Stimulated activated CD8-positive, alpha-beta memory T cell treated with anti-CD3 and anti-CD28 coated beads, Interleukin-4, amount 100 ng/mL, for 24 hours (primary cell): ENCODE measurements around the gene PLCD3.

Experiments
- DNase-seq: peaks from one replicate; pipeline ENCODE4 v3.0.0-alpha.2; 2020; ENCODE audit warnings: low read depth

Gene PLCD3

GRCh38 chr17:45101883-45102811 is 30.2 kb downstream of the PLCD3 start:
- no peak for DNase-seq

- DNase-seq = no peak
Observed at GRCh38 chr17:45101546-45101882, 30.8 kb downstream of the PLCD3 start.

DNA sequence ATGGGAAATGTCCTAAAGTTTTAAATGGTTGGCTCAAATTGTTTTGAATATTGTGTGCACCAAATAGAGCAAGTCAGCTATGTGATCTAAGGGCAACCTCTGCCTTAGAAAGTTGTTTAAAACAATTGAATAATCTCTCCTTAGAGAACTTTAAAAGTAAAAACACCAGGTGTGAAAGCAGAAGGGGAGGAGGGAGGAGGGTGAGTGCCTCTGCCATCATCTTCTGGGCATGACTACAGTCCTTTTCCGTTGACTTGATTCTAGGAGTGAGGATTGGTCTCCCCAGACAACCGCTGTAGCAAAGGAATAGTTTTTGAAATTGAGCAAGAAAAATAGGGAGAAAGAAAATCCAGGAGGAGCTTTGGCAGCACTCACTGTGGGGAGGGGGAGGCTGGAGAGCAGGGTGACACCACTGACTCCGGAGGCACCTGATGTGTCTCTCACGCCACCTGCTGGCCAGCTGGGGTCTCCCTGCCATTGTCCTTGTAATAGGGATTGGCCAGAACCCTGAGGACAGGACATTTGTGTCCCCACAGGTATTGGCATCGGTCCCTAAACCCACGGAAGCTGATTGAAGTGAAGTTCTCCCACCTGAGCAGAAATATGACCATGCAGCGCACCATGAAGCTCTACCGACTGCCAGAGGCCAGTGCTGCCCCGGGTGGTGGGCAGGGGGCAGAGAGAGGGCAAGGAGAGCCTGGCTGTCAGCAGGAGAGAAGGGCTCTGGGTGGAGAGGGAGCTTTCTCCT is 33.3 kb downstream of the PLCD3 start:
- peak; percentile 64 for DNase-seq

GRCh38 chr17:45098081-45098868 is 34.0 kb downstream of the PLCD3 start:
- no peak for DNase-seq

DNA sequence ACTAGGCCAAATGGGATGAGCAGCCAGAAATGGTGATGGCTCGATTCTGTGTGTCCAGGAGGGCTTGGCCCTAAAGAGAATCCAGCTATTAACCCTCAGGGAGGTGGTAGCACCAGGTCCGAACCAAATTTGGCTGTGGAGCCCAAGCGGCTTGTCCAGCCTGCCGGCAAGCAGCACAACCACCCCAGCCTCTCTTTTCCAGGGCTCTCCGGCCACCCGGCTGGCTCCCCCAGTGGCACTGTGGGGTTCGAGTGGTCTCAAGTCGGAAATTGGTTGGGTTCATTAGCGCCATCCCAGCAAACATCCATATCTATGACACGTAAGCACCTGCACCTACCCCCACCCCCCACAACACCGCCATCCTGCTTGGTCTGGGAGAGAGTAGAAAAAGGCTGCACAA is 35.4 kb downstream of the PLCD3 start:
- no peak for DNase-seq

DNA sequence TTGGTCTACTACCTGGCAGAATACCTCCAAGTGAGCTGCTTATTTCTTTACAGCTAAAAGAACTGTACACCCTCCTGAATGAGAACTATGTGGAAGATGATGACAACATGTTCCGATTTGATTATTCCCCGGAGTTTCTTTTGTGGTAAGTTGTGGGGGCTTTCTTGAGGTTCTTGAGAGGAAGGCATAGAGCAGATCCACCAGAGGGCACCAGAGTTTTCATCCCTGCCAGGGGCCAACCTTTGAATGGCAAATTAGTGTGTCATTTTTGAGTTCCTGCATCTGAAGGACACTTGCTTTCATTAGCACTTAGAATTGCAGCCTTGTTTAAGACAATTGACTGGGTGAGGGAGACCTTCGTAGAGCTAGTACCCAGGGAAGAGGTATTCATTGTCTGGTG is 36.2 kb downstream of the PLCD3 start:
- DNase-seq = no peak

- DNase-seq = no peak
Observed at GRCh38 chr17:45093444-45094110, 38.7 kb downstream of the PLCD3 start.

DNA sequence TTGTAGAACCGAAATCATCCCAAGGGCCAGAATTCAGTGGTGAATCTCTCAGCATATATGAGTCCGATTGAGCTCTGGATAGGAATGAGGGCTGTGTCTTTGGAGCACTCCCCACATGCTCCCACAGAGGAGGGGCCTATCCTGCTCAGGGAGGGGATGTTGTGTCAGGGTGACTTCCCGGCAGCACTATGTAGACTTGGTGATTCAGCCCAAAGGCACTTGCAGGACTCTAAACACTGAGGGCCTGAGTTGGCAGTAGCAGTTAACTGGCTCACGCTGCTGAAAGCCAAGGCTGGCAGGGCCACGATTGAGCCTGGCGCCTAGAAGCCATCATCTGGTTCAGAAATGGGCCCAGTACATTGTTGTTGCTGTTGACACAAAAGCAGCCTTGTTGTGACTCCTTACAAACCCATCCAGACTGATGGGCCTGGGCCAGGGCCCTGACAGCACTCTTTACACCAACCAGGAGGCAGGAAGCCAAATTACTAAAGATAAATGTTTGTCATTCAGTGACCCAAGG is 39.3 kb downstream of the PLCD3 start:
- no peak for DNase-seq

DNA sequence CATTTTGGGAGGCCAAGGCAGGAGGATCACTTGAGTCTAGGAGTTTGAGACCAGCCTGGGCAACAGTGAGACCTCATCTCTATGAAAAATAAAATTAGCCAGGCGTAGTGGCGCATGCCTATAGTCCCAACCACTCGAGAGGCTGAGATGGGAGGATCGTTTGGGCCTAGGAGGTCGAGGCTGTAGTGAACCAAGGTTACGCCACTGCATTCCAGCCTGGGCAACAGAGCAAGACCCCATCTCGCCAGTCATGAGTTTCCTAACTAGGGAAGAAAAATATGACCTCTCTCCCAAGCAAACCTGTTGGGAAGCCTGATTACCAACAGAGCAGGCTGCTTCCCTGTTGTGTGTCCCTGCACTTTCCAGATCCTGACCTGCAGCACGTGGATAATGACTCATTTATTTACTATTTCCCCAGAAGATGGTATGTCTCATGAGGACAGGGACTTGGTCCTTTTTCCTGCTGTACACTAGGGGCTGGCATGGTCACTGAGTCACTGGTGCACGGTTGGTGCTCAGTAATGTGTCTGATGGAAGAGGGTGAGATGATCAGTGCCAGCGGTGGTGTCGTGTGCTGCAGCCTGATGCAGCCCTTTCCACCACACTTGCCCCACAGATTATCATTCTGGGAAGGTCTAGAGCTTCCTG is 40.4 kb downstream of the PLCD3 start:
- DNase-seq = no peak

DNA sequence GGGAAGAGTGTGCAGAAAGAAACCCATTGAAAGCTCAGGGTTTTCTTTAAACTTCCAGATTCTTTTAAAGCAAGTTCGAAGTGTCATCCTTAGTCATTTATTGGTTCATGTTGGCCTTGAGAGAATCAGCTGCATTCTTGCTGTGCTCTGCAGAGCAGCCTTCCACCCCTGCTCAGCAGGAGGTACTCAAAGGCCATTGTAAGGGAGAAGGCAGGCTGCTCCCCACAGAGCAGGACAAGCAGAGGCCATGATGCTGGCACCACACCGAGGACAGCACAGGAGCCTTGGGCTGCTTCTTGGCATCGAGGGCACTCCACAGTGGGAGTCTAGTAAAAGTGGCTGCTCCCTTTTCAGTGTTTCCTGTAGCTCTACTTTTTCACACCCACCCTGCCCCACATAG is 41.6 kb downstream of the PLCD3 start:
- no peak for DNase-seq

DNA sequence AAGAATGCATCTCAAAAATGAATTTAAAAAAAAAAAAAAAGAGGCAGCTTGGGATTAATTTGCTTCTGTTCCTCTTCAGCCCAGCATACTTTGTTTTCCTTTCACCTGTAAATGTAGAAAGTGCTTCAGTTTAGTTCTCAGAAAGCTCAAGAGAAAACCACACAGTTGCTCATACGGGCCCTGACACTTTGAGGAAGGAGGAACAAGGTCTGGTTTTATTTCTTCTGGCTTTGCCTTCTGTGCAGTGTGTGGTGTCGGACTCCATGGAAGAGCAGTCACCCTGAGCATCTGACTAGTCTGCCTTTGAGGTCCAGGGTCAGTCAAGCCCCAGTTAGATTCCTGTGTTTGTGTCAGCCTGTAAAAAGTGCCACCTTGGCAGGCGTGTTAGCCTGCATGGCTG is 43.6 kb downstream of the PLCD3 start:
- DNase-seq = no peak

DNA sequence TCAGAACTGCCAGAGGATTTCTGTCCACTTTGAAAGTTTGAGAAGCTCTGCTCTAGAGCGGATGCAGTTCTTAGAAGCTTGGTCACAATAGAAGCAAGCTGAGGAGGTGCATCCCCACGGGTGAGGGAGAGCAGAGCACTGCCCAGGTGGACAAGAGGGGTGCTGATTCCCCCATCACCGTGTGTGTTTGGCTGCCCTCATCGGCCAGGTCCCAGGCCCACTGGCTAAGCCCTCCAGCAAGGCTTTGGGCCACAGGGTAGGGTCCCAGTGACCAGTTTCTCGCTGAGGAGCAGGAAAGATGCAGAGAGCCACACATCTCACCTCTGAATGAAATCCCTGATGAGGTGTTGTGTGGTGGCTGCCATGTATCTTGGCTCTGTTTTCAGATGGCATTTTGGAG is 44.3 kb downstream of the PLCD3 start:
- DNase-seq = no peak

DNA sequence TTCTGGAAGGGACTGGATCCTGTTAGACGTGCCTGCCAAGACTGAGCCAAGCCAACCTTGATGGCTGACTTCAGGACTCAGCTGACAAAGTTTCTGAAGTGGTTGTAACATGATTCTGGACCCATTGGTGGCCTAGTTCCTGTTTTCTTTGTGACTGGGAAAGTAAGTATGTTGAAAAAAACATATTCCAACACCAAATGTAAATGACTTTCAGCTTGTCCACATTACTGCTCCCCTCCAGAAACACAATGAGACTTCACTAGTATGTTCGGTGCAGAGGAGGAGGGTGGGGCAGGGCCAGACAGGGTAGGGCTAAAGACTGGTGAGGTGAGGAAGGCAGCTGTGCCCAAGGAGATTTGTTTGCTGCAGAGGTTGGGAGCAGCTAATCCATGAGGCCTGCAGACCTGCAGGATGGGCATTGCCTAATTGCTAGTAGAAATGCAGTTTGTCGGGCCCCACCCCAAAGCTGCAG is 44.8 kb downstream of the PLCD3 start:
- DNase-seq = no peak

DNA sequence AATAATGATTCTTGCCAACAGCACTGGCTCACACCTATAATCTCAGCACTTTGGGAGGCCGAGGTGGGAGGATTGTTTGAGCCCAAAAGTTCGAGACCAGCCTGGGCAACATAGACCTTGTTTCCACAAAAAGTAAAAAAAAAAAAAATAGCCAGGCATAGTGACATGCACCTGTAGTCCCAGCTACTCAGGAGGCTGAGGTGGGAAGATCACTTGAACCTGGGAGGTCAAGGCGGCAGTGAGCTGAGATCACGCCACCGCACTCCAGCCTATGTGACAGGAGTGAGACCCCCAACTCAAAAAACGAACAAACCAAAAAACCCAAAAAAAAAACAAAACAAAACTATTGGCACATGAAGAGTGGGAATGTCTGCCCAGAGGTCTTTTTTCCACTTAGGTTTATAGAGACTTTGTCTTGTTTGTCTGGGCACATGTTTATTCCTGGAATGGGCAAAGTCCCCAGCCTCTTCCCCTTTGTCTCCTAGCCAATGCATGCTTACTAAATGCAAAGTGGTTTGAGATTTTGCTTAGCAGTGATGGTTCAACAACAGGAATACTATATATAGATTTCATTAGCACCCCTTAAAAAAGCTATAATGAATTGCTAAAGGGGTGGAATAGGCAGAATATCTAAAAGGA is 45.3 kb downstream of the PLCD3 start:
- no peak for DNase-seq

DNA sequence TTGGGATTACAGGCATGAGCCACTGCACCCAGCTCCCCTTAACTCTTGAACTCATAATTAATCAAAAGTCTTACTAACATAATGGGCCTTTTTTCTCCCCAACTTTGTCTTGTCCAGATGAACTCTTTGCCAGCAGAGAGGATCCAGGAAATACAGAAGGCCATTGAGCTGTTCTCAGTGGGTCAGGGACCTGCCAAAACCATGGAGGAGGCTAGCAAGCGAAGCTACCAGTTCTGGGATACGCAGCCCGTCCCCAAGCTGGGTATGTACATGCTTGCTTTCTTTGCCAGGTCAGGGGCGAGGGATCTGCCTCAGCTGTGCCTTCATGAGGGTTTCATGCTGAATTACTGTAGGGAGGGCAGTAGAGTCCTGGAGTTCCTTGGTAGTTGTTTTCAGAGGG is 45.9 kb downstream of the PLCD3 start:
- no peak for DNase-seq

DNA sequence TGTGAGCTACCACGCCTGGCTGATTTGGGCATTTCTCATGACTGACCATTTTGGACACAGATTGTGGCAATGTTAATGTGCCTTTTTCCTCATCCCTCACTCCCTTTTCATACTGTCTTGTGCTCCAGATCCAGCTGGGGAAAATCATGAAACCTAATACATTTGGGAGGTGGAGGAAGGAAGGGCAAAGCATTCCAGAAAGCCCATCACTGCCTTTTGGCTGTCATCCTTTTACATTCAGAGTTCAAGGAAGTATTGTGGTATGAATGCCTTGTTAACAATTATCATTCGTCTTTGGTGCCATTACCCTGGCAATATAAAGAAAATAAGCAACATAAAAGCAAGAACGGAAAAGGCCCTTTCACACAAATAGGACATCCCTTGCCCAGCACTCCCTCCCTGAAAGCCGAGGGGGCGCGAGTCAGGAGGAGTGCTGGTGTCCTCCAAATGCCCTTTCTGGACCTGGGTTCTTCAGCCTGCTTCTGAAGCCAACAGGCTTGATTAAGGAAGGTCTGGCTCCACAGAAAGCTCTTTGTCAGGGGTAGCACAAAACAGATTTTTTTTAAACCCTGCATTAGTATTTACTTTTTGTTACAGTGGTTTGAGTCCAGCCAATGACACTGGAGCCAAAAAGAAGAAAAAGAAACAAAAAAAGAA is 51.1 kb downstream of the PLCD3 start:
- no peak for DNase-seq

- DNase-seq = no peak
Observed at GRCh38 chr17:45077643-45078042, 54.7 kb downstream of the PLCD3 start.

DNA sequence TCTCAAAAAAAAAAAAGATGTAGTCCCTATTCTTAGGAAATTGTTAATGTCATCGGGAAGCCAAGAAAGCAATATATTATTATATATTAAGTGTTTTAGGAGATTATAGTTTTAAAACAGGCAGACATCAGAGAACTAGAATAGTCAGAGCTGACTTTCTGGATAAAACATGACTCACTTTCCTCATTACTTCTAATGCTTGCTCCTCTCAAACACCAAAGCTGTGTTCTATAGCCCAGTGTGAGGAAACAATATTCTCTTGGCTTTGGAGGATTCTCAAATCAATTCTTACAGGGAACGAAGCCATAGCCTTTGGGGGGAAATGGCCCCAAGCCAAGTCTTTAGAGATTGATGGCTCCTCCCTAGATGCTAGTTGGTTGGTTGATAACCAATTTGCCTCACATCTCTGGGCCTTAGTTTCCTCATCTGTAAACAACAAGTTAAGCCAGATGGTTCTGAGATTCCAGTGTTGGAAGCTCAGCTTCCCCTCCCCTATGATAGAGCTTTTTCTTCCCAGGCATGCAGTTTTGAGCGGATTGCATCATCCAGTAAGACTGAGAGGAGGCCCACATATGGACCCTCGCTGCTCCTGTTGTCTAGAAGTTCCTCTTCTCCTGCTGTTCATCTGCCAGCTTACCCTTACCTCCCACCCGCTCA is 58.8 kb downstream of the PLCD3 start:
- no peak for DNase-seq

DNA sequence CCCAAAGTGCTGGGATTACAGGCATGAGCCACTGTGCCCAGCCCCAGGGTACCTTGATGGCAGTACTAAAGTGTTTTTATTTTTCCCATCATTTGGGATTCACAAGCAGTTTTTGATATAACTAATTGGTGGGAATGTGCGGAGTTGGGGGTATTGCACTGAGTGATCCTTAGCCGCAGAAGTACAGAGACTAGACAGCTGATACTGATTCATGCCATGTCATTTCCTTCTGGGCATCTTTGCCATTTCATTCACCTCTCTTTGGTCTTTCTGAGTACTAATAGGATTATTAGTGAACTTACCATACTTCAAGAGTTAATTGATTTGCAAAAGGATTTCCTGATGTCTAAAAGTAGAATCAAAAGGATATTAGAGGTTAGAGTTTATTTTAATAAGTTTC is 61.5 kb downstream of the PLCD3 start:
- no peak for DNase-seq

DNA sequence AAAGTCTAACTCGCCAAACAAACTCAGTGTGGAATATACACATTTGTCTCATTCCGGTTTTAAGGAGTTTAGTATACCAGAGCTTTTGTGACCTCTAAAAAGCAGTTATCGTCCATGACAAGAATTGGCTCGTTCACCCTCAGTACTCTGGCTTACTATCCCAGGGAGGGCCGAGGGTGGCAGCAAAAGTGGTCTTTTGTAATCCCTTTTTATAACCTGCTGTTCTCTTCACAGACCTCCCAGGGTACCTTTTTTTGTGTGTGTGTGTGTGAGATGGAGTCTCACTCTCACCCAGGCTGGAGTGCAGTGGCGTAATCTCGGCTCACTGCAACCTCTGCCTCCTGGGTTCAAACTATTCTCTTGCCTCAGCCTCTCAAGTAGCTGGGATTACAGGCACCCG is 62.3 kb downstream of the PLCD3 start:
- DNase-seq = no peak
